HUES64 (cell line): Measurements from ENCODE around the gene TAF13.
"Not testable (repeated sequence)": the region's sequence is repeated elsewhere in the genome, so short reads cannot be mapped to it uniquely, and the experiment has no call there.

ENCODE experiments used
- H3K27ac ChIP-seq: 2 replicates; pipeline ENCODE4 v1.7.0; 2013; ENCODE audit warnings: low read depth, low read length, inconsistent platforms
- H3K27me3 ChIP-seq: 2 replicates; pipeline ENCODE4 v1.6.1; 2013; ENCODE audit warnings: mild to moderate bottlenecking, low read length; ENCODE audit not compliant: insufficient read depth
- H3K36me3 ChIP-seq: 2 replicates; pipeline ENCODE4 v1.6.1; 2013; ENCODE audit warnings: mild to moderate bottlenecking, low read length; ENCODE audit not compliant: insufficient read depth
- H3K4me1 ChIP-seq: 2 replicates; pipeline ENCODE4 v1.6.1; 2013; ENCODE audit warnings: mild to moderate bottlenecking, low read length, moderate library complexity; ENCODE audit not compliant: insufficient read depth
- H3K4me3 ChIP-seq: 2 replicates; pipeline ENCODE4 v1.5.1; 2013; ENCODE audit warnings: mild to moderate bottlenecking, low read length, moderate library complexity
- H3K9ac ChIP-seq: 2 replicates; pipeline ENCODE4 v1.6.1; 2013; ENCODE audit warnings: mild to moderate bottlenecking, low read depth, low read length
- H3K9me3 ChIP-seq: 2 replicates; pipeline ENCODE4 v1.6.1; 2013; ENCODE audit warnings: low read depth, low read length; ENCODE audit not compliant: insufficient read depth
- WGBS: fragments of 150-250, 120-280 bp; methylation state at CpG from one replicate; pipeline ENCODE4 v1.1.7; 2013; ENCODE audit warnings: missing lambda C conversion rate; 5-methylcytosine and 5-hydroxymethylcytosine counted together

Gene TAF13

GRCh38 chr1:109045595-109045994 is 30.2 kb downstream of the TAF13 start:
- Histone ChIP-seq H3K9me3 (no peaks in the 10 kb centered on the region), H3K9ac (no peak overlapping the region), H3K27ac (no peak overlapping the region), H3K4me3 (no peak overlapping the region), H3K4me1 (peaks cover 5% of the 10 kb centered on the region), H3K27me3 (no peaks in the 10 kb centered on the region), H3K36me3 (no peaks in the 10 kb centered on the region)
- 83% methylated on average over 1 of the region's 1 CpG for WGBS

- Histone ChIP-seq H3K9ac (peak within 1 kb of the TSS; percentile 56), H3K4me3 (peak within 1 kb of the TSS; percentile 98), H3K27me3 (no peaks in the 10 kb centered on the region), H3K36me3 (no peaks in the 10 kb centered on the region), H3K27ac (peak within 1 kb of the TSS; percentile 13; the same call in 1 of the 2 replicates), H3K9me3 (no peaks in the 10 kb centered on the region), H3K4me1 (peaks cover 12% of the 10 kb centered on the region)
- under 1% methylated on average over 81 of the region's 90 CpGs for WGBS
These were observed 34.0 kb downstream of the TAF13 start, which contains the start of gene WDR47 for GRCh38 chr1:109041621-109042468. Gene WDR47, minus strand, starts transcription at chr1:109042102. Its CDS starts 18,590 bp downstream, at chr1:109023512.

GRCh38 chr1:109040989-109041620 is 34.7 kb downstream of the TAF13 start:
- WGBS = under 1% methylated on average over 44 of the region's 44 CpGs

GRCh38 chr1:109040627-109040988 is 35.2 kb downstream of the TAF13 start:
- peak overlapping the region; percentile 98 for H3K4me3 ChIP-seq

More at GRCh38 chr1:109040989-109041620, 34.7 kb downstream of the TAF13 start:
- H3K9me3 ChIP-seq = no peaks in the 10 kb centered on the region
- H3K36me3 ChIP-seq = no peaks in the 10 kb centered on the region
- H3K4me1 ChIP-seq = peaks cover 12% of the 10 kb centered on the region
- H3K27me3 ChIP-seq = no peaks in the 10 kb centered on the region
- peak overlapping the region; percentile 56 for H3K9ac ChIP-seq
- peak overlapping the region; percentile 98 for H3K4me3 ChIP-seq
- H3K27ac ChIP-seq = no peak overlapping the region; the same call in 1 of the 2 replicates

GRCh38 chr1:109034382-109034781 is 41.4 kb downstream of the TAF13 start:
- no peaks in the 10 kb centered on the region for H3K36me3 ChIP-seq
- 83% methylated on average over 2 of the region's 2 CpGs for WGBS
- H3K27ac ChIP-seq = no peak overlapping the region
- H3K4me3 ChIP-seq = no peak overlapping the region
- no peaks in the 10 kb centered on the region for H3K27me3 ChIP-seq
- no peak overlapping the region for H3K9ac ChIP-seq
- H3K9me3 ChIP-seq = no peaks in the 10 kb centered on the region
- H3K4me1 ChIP-seq = no peaks in the 10 kb centered on the region

More at GRCh38 chr1:109040627-109040988, 35.2 kb downstream of the TAF13 start:
- Histone ChIP-seq H3K4me1 (peaks cover 12% of the 10 kb centered on the region), H3K9ac (peak overlapping the region; percentile 31; the same call in 1 of the 2 replicates), H3K9me3 (no peaks in the 10 kb centered on the region), H3K27ac (no peak overlapping the region), H3K27me3 (no peaks in the 10 kb centered on the region), H3K36me3 (no peaks in the 10 kb centered on the region)
- 28% methylated on average over 3 of the region's 3 CpGs for WGBS

GRCh38 chr1:109029493-109029892 is 46.3 kb downstream of the TAF13 start:
- WGBS = 96% methylated on average over 6 of the region's 8 CpGs
- H3K9ac ChIP-seq, H3K27me3 ChIP-seq, H3K4me1 ChIP-seq, H3K9me3 ChIP-seq, H3K4me3 ChIP-seq, H3K36me3 ChIP-seq, H3K27ac ChIP-seq: not testable (repeated sequence)

GRCh38 chr1:109027841-109028240 is 48.0 kb downstream of the TAF13 start:
- Histone ChIP-seq H3K36me3 (no peaks in the 10 kb centered on the region), H3K4me3 (no peak overlapping the region), H3K27me3 (no peaks in the 10 kb centered on the region), H3K4me1 (no peaks in the 10 kb centered on the region), H3K9ac (no peak overlapping the region), H3K27ac (no peak overlapping the region), H3K9me3 (no peaks in the 10 kb centered on the region)

GRCh38 chr1:109025694-109026093 is 50.1 kb downstream of the TAF13 start:
- Histone ChIP-seq H3K9ac (no peak overlapping the region), H3K9me3 (no peaks in the 10 kb centered on the region), H3K4me1 (no peaks in the 10 kb centered on the region), H3K27ac (no peak overlapping the region), H3K27me3 (no peaks in the 10 kb centered on the region), H3K4me3 (no peak overlapping the region), H3K36me3 (no peaks in the 10 kb centered on the region; the same call in 1 of the 2 replicates)
- WGBS = 94% methylated on average over 6 of the region's 6 CpGs

- WGBS = 98% methylated on average over 2 of the region's 2 CpGs
- Histone ChIP-seq H3K9ac (no peak overlapping the region), H3K4me1 (no peaks in the 10 kb centered on the region), H3K4me3 (no peak overlapping the region), H3K27ac (no peak overlapping the region), H3K27me3 (no peaks in the 10 kb centered on the region), H3K36me3 (no peaks in the 10 kb centered on the region; the same call in 1 of the 2 replicates), H3K9me3 (no peaks in the 10 kb centered on the region)
These were observed 51.2 kb downstream of the TAF13 start for GRCh38 chr1:109024646-109025045.

GRCh38 chr1:109020693-109021257 is 55.0 kb downstream of the TAF13 start:
- H3K36me3 ChIP-seq = peaks cover 2% of the 10 kb centered on the region; the same call in 1 of the 2 replicates
- no peak overlapping the region for H3K4me3 ChIP-seq
- no peak overlapping the region for H3K27ac ChIP-seq
- 94% methylated on average over 3 of the region's 3 CpGs for WGBS
- H3K27me3 ChIP-seq = no peaks in the 10 kb centered on the region
- no peak overlapping the region for H3K9ac ChIP-seq
- no peaks in the 10 kb centered on the region for H3K9me3 ChIP-seq
- H3K4me1 ChIP-seq = no peaks in the 10 kb centered on the region

GRCh38 chr1:109017719-109018118 is 58.1 kb downstream of the TAF13 start:
- not testable (repeated sequence) for H3K4me1 ChIP-seq, H3K9me3 ChIP-seq, H3K27ac ChIP-seq, H3K4me3 ChIP-seq, H3K27me3 ChIP-seq, H3K36me3 ChIP-seq, H3K9ac ChIP-seq
- WGBS = 93% methylated on average over 6 of the region's 6 CpGs
